ENCODE measurements around the gene LPCAT2. TPM values are rescaled to one million over a fixed set of nuclear protein-coding genes. Genes with fewer than 3 reads are reported as not detected.

The LPCAT2 gene
- total and polyA plus RNA-seq, 8 donors: 1.7 to 12.8 (median 4.5) TPM

- intact Hi-C loops (cut with DNase I): loop anchor here in 2 of 3 donors (5.0 to 10.0 kb wide), 2 partner anchors 76 to 161 kb away; no protein-coding TSS in a partner anchor
- FAIRE-seq (peak; percentile 97), ATAC-seq (peak in 3 of 4 donors; percentile 56 to 78 (median 77)), DNase-seq (no peak)
- 8 to 13% methylated on average over 2 of the region's 2 CpGs for WGBS, 2 donors
- no peak overlapping the region for H3K27ac ChIP-seq
- peak in 1 of 4 donors; percentile 20 for TF ChIP-seq CTCF (IDR thresholded peaks at IDR 0.05)
- no peak overlapping the region for H3K4me3 ChIP-seq
- H3K36me3 ChIP-seq: no peaks in the 10 kb centered on the region
- H3K27me3 ChIP-seq: no peaks in the 10 kb centered on the region
- H3K9me3 ChIP-seq: no peaks in the 10 kb centered on the region
- no peaks in the 10 kb centered on the region for H3K4me1 ChIP-seq
Measured at GRCh38 chr16:55543472-55543871, 34.6 kb downstream of the LPCAT2 start.

- Histone ChIP-seq H3K36me3 (no peaks in the 10 kb centered on the region), H3K9me3 (no peaks in the 10 kb centered on the region), H3K4me3 (no peak overlapping the region), H3K27ac (no peak overlapping the region), H3K27me3 (no peaks in the 10 kb centered on the region), H3K4me1 (no peaks in the 10 kb centered on the region)
- ATAC-seq (no peak), FAIRE-seq (no peak), DNase-seq (no peak)
- intact Hi-C loops (cut with DNase I): no loop called here
- no peak for TF ChIP-seq CTCF (IDR thresholded peaks at IDR 0.05)
Measured at GRCh38 chr16:55552621-55553020, 43.7 kb downstream of the LPCAT2 start.

- TF ChIP-seq CTCF (IDR thresholded peaks at IDR 0.05): no peak
- Histone ChIP-seq H3K4me1 (peaks cover 0 to 9% (median 0%) of the 10 kb centered on the region in 3 donors), H3K9me3 (no peaks in the 10 kb centered on the region), H3K36me3 (no peaks in the 10 kb centered on the region), H3K4me3 (no peak overlapping the region), H3K27ac (no peak overlapping the region), H3K27me3 (no peaks in the 10 kb centered on the region)
- intact Hi-C loops (cut with DNase I): no loop called here
- WGBS, 2 donors: 57 to 78% methylated on average over 2 of the region's 2 CpGs
- ATAC-seq: no peak
- FAIRE-seq: no peak
- DNase-seq: no peak
Measured at GRCh38 chr16:55555436-55555835, 46.6 kb downstream of the LPCAT2 start.

GRCh38 chr16:55557186-55557585 is 48.3 kb downstream of the LPCAT2 start:
- Histone ChIP-seq H3K27ac (no peak overlapping the region), H3K36me3 (no peaks in the 10 kb centered on the region), H3K4me3 (no peak overlapping the region), H3K27me3 (no peaks in the 10 kb centered on the region), H3K9me3 (no peaks in the 10 kb centered on the region), H3K4me1 (peaks cover 0 to 9% (median 0%) of the 10 kb centered on the region in 3 donors)
- TF ChIP-seq CTCF (IDR thresholded peaks at IDR 0.05): no peak
- no peak for DNase-seq
- no peak for FAIRE-seq
- no peak for ATAC-seq
- intact Hi-C loops (cut with DNase I): no loop called here

- no peaks in the 10 kb centered on the region for H3K36me3 ChIP-seq
- H3K27me3 ChIP-seq: no peaks in the 10 kb centered on the region
- no peaks in the 10 kb centered on the region for H3K9me3 ChIP-seq
- FAIRE-seq (peak; percentile 49), ATAC-seq (peak in 2 of 4 donors; percentile 58 to 60), DNase-seq (no peak)
- H3K4me1 ChIP-seq: peaks cover 0 to 9% (median 0%) of the 10 kb centered on the region in 3 donors
- TF ChIP-seq CTCF (IDR thresholded peaks at IDR 0.05): no peak
- H3K27ac ChIP-seq: no peak overlapping the region
- H3K4me3 ChIP-seq: no peak overlapping the region
- intact Hi-C loops (cut with DNase I): no loop called here
Measured at GRCh38 chr16:55559233-55559632, 50.4 kb downstream of the LPCAT2 start.

All from pancreas (tissue), 10 donors.